GM23248 (cell line): ENCODE results near the gene HS3ST2.

Source experiments
- EZH2 ChIP-seq: fragments of 200-600 bp; sonication (generic); IDR thresholded peaks from 2 replicates; pipeline ENCODE4 v1.6.1; 2018; ENCODE audit warnings: antibody characterized with exemption, mild to moderate bottlenecking; ENCODE audit not compliant: insufficient read depth, poor library complexity, severe bottlenecking
- EZH2phosphoT487 ChIP-seq: fragments of 200-600 bp; sonication (generic); IDR thresholded peaks from 2 replicates; pipeline ENCODE4 v1.6.1; 2018; ENCODE audit warnings: antibody characterized with exemption, moderate library complexity, mild to moderate bottlenecking, low read depth; ENCODE audit not compliant: insufficient read depth

- TF ChIP-seq EZH2 (no peak), EZH2phosphoT487 (no peak)
Observed at GRCh38 chr16:22813223-22813947, 577 bp upstream of the HS3ST2 start.
